Duodenal mucosa (tissue), 2 donors: ENCODE data around the gene BNIP5.

ENCODE experiments used
- H3K27ac ChIP-seq: one replicate; pipeline ENCODE4 v1.7.0; 2013; ENCODE audit warnings: low read depth, low read length
- H3K27me3 ChIP-seq, 2 donors: one replicate each; pipeline ENCODE4 v1.7.0; 2013; ENCODE audit warnings: low read length in 2 of 2, control low read depth in 1 of 2; ENCODE audit not compliant: insufficient read depth in 2 of 2, control insufficient read depth in 1 of 2
- H3K36me3 ChIP-seq, 2 donors: one replicate each; pipeline ENCODE4 v1.7.0; 2013; ENCODE audit warnings: low read length in 2 of 2, control low read depth in 1 of 2; ENCODE audit not compliant: insufficient read depth in 2 of 2, control insufficient read depth in 1 of 2
- H3K4me1 ChIP-seq, 2 donors: one replicate each; pipeline ENCODE4 v1.7.0; 2013; ENCODE audit warnings: low read length in 2 of 2, control low read depth in 1 of 2; ENCODE audit not compliant: insufficient read depth in 2 of 2, control insufficient read depth in 1 of 2
- H3K4me3 ChIP-seq, 2 donors: one replicate each; pipeline ENCODE4 v1.7.0; 2013; ENCODE audit warnings: low read length in 2 of 2, low read depth in 1 of 2
- H3K9ac ChIP-seq, 2 donors: one replicate each; pipeline ENCODE4 v1.7.0; 2013; ENCODE audit warnings: low read length in 2 of 2, low read depth in 1 of 2
- H3K9me3 ChIP-seq, 2 donors: one replicate each; pipeline ENCODE4 v1.7.0; 2013; ENCODE audit warnings: low read length in 2 of 2, control low read depth in 1 of 2; ENCODE audit not compliant: control insufficient read depth in 1 of 2

Gene BNIP5

DNA sequence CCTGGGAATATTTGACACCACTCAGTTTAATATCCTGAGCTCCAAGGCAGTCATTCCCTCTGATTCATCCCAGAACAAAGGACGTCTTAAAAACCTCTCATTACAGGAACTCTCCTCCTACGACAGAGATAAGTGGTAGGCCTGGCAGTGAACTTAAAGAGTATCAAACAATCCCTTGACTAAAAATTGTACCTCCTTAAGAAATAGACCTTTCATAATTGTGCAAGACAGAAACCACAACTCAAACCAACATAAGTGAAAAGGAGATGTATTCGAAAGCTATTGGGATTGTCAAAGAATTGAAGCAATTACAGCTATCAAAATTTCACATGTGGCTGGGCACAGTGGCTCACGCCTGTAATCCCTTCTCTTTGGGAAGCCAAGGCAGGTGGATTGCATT is 19.1 kb upstream of the BNIP5 start:
- Histone ChIP-seq H3K36me3 (no peaks in the 10 kb centered on the region), H3K4me1 (peaks cover 8 to 12% of the 10 kb centered on the region in 2 donors), H3K27me3 (no peaks in the 10 kb centered on the region), H3K4me3 (no peak overlapping the region), H3K9ac (no peak overlapping the region), H3K9me3 (peaks cover 0 to 6% of the 10 kb centered on the region in 2 donors), H3K27ac (no peak overlapping the region)

DNA sequence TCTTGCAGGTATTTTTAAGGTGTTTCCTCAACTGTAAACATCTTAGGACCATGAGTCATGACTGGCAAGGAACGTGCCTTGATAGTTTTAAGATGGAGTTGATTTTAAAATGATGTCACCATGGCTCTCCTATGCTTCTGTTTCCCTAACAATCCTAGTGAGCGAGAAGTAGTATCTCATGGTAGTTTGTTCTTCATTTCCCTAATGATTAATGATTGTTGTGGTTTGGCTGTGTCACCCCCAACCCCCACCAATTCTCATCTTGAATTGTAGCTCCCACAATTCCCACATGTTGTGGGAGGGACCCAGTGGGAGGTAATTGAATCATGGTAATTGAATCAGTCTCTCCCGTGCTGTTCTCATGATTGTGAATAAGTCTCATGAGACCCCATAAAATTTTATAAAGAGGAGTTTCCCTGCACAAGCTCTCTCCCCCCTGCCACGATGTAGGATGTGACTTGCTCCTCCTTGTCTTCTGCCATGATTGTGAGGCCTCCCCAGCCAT is 16.8 kb upstream of the BNIP5 start:
- H3K27ac ChIP-seq, result no peak overlapping the region
- peaks cover 0 to 6% of the 10 kb centered on the region in 2 donors for H3K9me3 ChIP-seq
- H3K4me3 ChIP-seq, result no peak overlapping the region
- H3K4me1 ChIP-seq, result peaks cover 23 to 25% of the 10 kb centered on the region in 2 donors
- H3K27me3 ChIP-seq, result no peaks in the 10 kb centered on the region
- H3K36me3 ChIP-seq, result no peaks in the 10 kb centered on the region
- H3K9ac ChIP-seq, result no peak overlapping the region

DNA sequence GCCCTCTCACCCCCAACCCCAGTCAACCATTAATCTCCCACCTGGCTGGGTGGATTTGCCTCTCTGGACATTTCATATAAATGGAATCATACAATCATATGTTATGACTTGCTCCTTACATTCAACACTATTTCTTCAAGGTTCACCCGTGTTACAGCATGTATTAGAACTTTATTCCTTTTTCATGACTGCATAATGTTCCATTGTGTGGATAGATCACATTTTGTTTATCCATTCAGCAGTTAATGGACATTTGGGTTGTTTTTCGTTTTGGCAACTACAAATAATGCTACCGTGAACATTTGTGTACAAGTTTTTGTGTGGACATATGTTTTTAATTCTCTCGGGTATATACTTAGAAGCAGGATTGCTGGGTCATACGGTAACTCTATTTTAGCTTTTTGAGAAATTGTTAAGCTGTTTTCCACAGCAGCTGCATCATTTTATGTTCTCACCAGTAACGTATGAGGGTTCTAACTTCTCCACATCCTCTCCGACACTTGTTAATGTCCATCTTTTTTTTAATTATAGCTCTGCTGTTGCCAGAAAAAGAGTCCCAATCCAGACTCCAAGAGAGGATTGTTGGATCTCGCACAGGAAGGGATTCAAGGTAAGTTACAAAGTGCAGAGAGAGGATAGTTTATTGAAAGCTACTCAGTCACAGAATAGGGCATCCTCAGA is 15.9 kb upstream of the BNIP5 start:
- H3K36me3 ChIP-seq, result no peaks in the 10 kb centered on the region
- H3K9ac ChIP-seq, result no peak overlapping the region
- no peaks in the 10 kb centered on the region for H3K27me3 ChIP-seq
- H3K4me1 ChIP-seq, result peaks cover 26 to 30% of the 10 kb centered on the region in 2 donors
- H3K27ac ChIP-seq, result no peak overlapping the region
- no peak overlapping the region for H3K4me3 ChIP-seq
- peaks cover 0 to 6% of the 10 kb centered on the region in 2 donors for H3K9me3 ChIP-seq

DNA sequence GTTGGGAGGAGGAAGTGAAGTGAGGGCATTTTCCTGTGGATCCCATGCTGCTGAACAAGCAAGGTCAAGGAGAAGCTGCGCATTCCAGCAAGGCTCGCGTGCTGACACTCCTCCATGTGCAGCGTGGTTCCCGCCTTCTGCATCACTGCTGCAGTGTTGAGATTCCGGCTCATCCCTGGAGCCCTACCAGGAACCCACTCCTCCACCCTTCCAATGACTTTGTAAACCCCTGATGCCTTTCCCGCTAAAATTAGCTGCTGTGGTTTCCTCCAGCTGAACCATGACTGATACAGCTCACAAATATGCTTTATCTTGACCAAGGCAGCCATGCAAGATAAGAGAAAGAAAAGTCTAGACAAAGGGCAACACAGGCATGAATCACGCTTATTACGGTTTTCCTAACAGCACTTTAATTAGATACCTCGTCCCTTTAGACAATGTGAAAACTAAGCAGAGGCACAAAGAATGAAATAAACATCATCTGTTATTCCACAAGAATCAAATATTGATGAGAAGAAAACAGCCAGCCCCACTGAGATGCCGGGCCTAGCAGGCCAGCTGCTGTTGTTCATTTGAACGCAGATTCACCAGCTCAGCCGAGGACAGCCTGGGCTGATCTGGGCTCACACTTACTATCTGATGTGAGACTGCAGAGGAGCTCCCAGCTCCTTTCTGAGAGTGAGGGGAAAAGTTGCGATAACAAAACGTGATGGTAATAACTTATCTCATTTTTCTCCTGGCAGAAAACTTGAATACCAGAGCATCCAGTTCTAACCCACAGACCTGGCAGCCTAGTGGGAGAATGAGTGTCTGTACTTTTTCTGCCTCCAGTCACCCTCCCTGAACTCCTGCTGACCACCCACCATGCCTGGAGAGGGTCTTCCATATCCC is 14.2 kb upstream of the BNIP5 start:
- Histone ChIP-seq H3K27me3 (no peaks in the 10 kb centered on the region), H3K27ac (no peak overlapping the region), H3K9ac (no peak overlapping the region), H3K4me1 (peaks cover 30 to 39% of the 10 kb centered on the region in 2 donors), H3K9me3 (peaks cover 0 to 6% of the 10 kb centered on the region in 2 donors), H3K36me3 (no peaks in the 10 kb centered on the region), H3K4me3 (no peak overlapping the region)

DNA sequence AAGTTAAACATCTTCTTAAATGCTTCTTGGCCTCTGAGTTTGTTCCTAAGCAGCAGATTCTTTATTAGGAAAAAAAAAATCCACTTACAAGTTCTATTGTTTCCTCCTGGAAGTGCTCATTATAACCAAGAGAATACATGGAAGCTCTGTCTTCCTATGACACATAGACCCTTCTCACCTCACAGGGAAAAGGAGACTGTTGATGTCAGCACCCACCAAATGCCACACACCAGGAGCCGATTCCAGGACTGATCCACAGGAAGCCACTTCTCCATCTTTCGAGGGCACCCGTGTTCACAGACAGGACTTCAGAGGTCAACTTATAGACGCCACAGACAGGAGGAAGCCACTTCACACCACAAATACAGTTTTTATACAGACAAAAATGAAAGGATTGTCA is 13.4 kb upstream of the BNIP5 start:
- no peak overlapping the region for H3K27ac ChIP-seq
- H3K27me3 ChIP-seq, result no peaks in the 10 kb centered on the region
- no peaks in the 10 kb centered on the region for H3K36me3 ChIP-seq
- H3K4me3 ChIP-seq, result no peak overlapping the region
- H3K4me1 ChIP-seq, result peaks cover 30 to 39% of the 10 kb centered on the region in 2 donors
- H3K9me3 ChIP-seq, result peaks cover 0 to 6% of the 10 kb centered on the region in 2 donors
- H3K9ac ChIP-seq, result no peak overlapping the region

DNA sequence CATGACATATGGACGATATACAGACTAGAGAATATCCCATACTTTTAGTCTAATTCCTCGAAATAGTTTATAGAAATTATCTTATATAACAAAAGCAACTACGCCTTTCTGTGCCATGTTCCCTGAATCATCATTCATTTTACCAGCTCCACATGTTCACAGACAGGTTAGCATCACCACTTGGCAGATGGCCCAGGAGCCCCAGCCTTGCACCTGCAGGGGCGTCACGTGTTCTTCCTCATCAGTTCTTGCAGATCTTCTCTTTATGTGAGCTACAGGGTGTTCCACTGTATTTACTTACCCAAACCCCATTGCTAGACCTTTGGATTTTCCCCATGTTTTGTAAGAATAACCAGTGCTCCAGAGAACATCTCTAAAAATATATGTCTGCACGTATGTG is 12.6 kb upstream of the BNIP5 start:
- H3K36me3 ChIP-seq, result no peaks in the 10 kb centered on the region
- H3K9me3 ChIP-seq, result peaks cover 0 to 6% of the 10 kb centered on the region in 2 donors
- H3K4me3 ChIP-seq, result no peak overlapping the region
- H3K27me3 ChIP-seq, result no peaks in the 10 kb centered on the region
- H3K27ac ChIP-seq, result no peak overlapping the region
- H3K4me1 ChIP-seq, result peaks cover 30 to 39% of the 10 kb centered on the region in 2 donors
- H3K9ac ChIP-seq, result peak overlapping the region in 1 of 2 donors; percentile 18

DNA sequence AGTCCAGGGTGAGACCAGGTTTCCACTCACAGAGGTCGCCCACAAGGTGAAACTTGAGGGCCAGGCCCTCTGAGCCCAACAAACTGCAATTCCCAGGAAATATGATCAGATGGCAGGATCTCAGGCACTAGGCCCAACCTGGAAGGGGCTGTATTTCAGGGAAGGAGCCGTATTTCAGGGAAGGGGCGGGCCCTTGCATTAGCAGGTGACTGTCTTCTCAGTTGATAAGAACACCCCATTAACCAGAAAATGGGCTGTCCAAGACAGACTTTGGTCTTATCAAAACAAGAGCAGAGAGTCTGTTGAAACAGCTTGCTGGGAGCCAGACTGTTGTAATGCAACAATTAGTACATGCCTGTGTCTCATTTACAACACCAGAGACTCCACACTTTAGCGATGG is 10.9 kb upstream of the BNIP5 start:
- Histone ChIP-seq H3K9me3 (peaks cover 0 to 3% of the 10 kb centered on the region in 2 donors), H3K4me1 (peaks cover 30 to 39% of the 10 kb centered on the region in 2 donors), H3K27ac (no peak overlapping the region), H3K36me3 (no peaks in the 10 kb centered on the region), H3K27me3 (no peaks in the 10 kb centered on the region), H3K4me3 (no peak overlapping the region), H3K9ac (no peak overlapping the region)

DNA sequence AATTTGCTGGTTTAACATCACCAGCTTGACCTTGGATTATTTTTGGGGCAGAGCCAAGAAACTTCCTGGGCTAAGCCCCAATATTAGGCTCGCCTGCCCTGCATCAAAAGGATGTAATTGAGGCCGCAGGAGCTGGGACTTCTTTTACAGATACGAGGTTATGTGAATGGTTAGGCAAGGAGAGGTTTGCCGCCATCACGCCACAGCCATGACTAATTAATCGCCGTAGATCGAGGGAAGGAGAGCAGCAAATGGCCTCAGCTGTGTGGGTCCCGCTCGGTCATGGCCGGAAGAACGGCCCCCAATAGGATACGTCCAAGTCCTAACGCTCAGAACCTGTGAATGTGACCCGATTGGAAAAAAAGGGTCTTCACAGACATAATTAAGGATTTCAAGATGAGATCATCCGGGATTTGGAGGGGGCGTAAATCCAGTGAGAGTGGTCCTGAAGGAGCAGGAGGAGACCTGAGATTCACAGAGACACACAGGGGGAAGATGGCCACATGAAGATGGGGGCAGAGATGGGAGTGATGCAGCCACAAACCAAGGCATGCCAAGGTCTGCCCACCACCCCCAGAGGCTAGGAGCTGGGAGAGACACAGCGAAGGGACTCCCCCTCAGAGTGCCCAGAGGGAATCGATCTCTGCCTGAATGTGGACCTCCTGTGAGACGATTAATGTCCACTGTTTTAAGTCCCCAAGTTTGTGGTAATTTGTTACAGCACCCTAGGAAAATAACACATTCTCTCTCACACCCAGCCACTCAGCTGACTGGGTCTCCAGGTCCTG is 10.0 kb upstream of the BNIP5 start:
- no peak overlapping the region for H3K9ac ChIP-seq
- no peak overlapping the region for H3K27ac ChIP-seq
- no peaks in the 10 kb centered on the region for H3K36me3 ChIP-seq
- H3K4me3 ChIP-seq, result no peak overlapping the region
- no peaks in the 10 kb centered on the region for H3K27me3 ChIP-seq
- peaks cover 30 to 39% of the 10 kb centered on the region in 2 donors for H3K4me1 ChIP-seq
- no peaks in the 10 kb centered on the region for H3K9me3 ChIP-seq

DNA sequence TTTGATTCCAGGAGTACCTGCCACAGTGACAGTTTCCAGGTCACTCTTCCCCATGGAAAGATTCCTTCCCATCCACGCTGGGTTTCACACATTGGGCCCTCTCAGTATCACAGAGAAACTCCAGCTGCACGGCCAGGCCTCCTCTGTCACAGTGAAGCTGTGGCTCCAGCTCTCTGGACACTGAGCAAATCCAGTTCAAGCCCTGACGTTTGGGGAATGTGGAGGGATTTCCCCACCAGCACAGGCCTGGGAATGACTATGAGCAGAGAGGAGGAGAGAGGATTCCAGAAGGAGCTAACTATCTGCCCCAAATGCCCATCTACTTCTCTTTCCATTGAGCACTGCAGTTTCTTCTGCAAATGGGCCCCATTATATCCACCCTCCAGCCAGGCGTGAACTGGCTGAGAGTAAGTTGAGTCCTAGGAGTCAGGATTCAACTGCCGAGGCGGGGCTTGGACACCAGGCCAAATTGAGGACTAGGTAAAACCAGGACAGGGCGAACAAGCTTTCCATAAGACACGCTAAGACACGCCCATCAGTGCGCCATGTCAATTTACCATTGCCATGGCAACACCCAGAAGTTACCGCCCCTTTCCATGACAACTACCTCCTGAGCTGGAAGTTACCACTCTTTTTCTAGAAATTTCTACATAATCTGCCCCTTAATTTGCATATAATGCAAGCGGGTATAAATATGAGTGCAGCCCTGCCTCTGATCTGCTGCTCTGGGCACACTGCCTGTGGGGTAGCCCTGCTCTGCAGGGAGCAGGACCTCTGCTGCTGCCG is 9.2 kb upstream of the BNIP5 start:
- Histone ChIP-seq H3K27me3 (no peaks in the 10 kb centered on the region), H3K27ac (no peak overlapping the region), H3K9me3 (no peaks in the 10 kb centered on the region), H3K4me1 (peaks cover 22 to 31% of the 10 kb centered on the region in 2 donors), H3K36me3 (no peaks in the 10 kb centered on the region), H3K9ac (no peak overlapping the region), H3K4me3 (no peak overlapping the region)
